Neural cell (in vitro differentiated cells): ENCODE data around the gene ALG6. TPM values are rescaled to one million over a fixed set of nuclear protein-coding genes. Genes with fewer than 3 reads are reported as not detected.

Experiments used
- H2AFZ ChIP-seq: fragments of 200-600, 300-800 bp; sonication (generic), shearing (Covaris generic); 2 replicates; pipeline ENCODE4 v1.6.0; 2014; ENCODE audit warnings: low read depth, mild to moderate bottlenecking, antibody characterized with exemption, low read length, moderate library complexity
- H3F3A ChIP-seq: fragments of 200-600 bp; shearing (Covaris generic); 2 replicates; pipeline ENCODE4 v1.6.1; 2016; ENCODE audit warnings: mild to moderate bottlenecking, moderate library complexity, mixed read lengths, antibody characterized with exemption, low read length; ENCODE audit not compliant: insufficient read depth, poor library complexity, severe bottlenecking
- H3K27ac ChIP-seq: fragments of 200-600, 300-800 bp; sonication (generic), shearing (Covaris generic); 2 replicates; pipeline ENCODE4 v1.5.1; 2014; ENCODE audit warnings: mild to moderate bottlenecking, low read length, moderate library complexity
- H3K27me3 ChIP-seq: fragments of 300-800, 200-600 bp; sonication (generic), shearing (Covaris generic); 2 replicates; pipeline ENCODE4 v1.6.0; 2014; ENCODE audit warnings: mild to moderate bottlenecking, low read depth, low read length, moderate library complexity; ENCODE audit not compliant: insufficient read depth
- H3K36me3 ChIP-seq: fragments of 300-800, 200-600 bp; sonication (generic), shearing (Covaris generic); 2 replicates; pipeline ENCODE4 v1.5.1; 2014; ENCODE audit warnings: mild to moderate bottlenecking, antibody characterized with exemption, low read length, moderate library complexity; ENCODE audit not compliant: insufficient read depth
- H3K4me2 ChIP-seq: fragments of 300-800, 200-600 bp; sonication (generic), shearing (Covaris generic); 2 replicates; pipeline ENCODE4 v1.6.0; 2014; ENCODE audit warnings: mild to moderate bottlenecking, low read length
- H3K4me3 ChIP-seq: fragments of 300-800, 200-600 bp; sonication (generic), shearing (Covaris generic); 2 replicates; pipeline ENCODE4 v1.5.1; 2014; ENCODE audit warnings: mild to moderate bottlenecking, low read length, moderate library complexity
- H3K79me2 ChIP-seq: fragments of 200-600 bp; shearing (Covaris generic); replicated peaks from 2 replicates; pipeline ENCODE4 v1.6.0; 2014; ENCODE audit warnings: mild to moderate bottlenecking, low read length, moderate library complexity; ENCODE audit not compliant: insufficient read depth
- H3K9ac ChIP-seq: fragments of 300-800, 200-600 bp; sonication (generic), shearing (Covaris generic); 2 replicates; pipeline ENCODE4 v1.6.1; 2016; ENCODE audit warnings: mild to moderate bottlenecking, low read length, mixed read lengths
- H3K9me2 ChIP-seq: fragments of 200-600 bp; shearing (Covaris generic); 2 replicates; pipeline ENCODE4 v1.6.1; 2016; ENCODE audit warnings: mild to moderate bottlenecking, low read length, mixed read lengths; ENCODE audit not compliant: insufficient read depth
- H3K9me3 ChIP-seq: fragments of 200-600, 300-800 bp; sonication (generic), shearing (Covaris generic); 2 replicates; pipeline ENCODE4 v1.6.1; 2016; ENCODE audit warnings: mild to moderate bottlenecking, mixed run types, low read length, moderate library complexity, mixed read lengths
- H4K20me1 ChIP-seq: fragments of 200-600 bp; shearing (Covaris generic); 2 replicates; pipeline ENCODE4 v1.6.1; 2016; ENCODE audit warnings: mild to moderate bottlenecking, mixed run types; ENCODE audit not compliant: insufficient read depth
- EP300 ChIP-seq: fragments of 450-650 bp; conservative IDR thresholded peaks from 2 replicates; pipeline ENCODE4 v1.6.1; 2014; ENCODE audit warnings: antibody characterized with exemption, mild to moderate bottlenecking, moderate library complexity; ENCODE audit not compliant: poor library complexity, severe bottlenecking
- EZH2 ChIP-seq: fragments of 200-600, 300-800 bp; shearing (Covaris generic), sonication (generic); IDR thresholded peaks from 2 replicates; pipeline ENCODE4 v1.6.1; 2014; ENCODE audit warnings: antibody characterized with exemption, low read length, borderline replicate concordance, mild to moderate bottlenecking; ENCODE audit not compliant: insufficient read depth, poor library complexity, severe bottlenecking
- MXI1 ChIP-seq: fragments of 450-650 bp; conservative IDR thresholded peaks from 2 replicates; pipeline ENCODE4 v1.6.1; 2014; ENCODE audit warnings: antibody characterized with exemption, mild to moderate bottlenecking; ENCODE audit not compliant: poor library complexity, severe bottlenecking
- POLR2AphosphoS5 ChIP-seq: IDR thresholded peaks from 2 replicates; pipeline ENCODE4 v1.6.1; 2012
- RAD21 ChIP-seq: fragments of 450-650 bp; conservative IDR thresholded peaks from 2 replicates; pipeline ENCODE4 v1.6.1; 2014; ENCODE audit warnings: antibody characterized with exemption, mild to moderate bottlenecking, moderate library complexity
- REST ChIP-seq: IDR thresholded peaks from 2 replicates; pipeline ENCODE4 v1.6.1; 2012; ENCODE audit warnings: borderline replicate concordance
- SMC3 ChIP-seq: fragments of 450-650 bp; conservative IDR thresholded peaks from 2 replicates; pipeline ENCODE4 v1.6.1; 2014; ENCODE audit warnings: antibody characterized with exemption, mild to moderate bottlenecking, moderate library complexity; ENCODE audit not compliant: poor library complexity
- TAF1 ChIP-seq: IDR thresholded peaks from 2 replicates; pipeline ENCODE4 v1.6.1; 2012; ENCODE audit warnings: low read depth
- polyA plus RNA-seq: library from polyadenylated mRNA; depleted of rRNA; stranded (reverse); fragments of >200 nt; gene quantifications from 2 replicates; pipeline ENCODE4 v1.2.3, GENCODE V29; 2014
- TF ChIP-seq, protein P1 (sequence below): fragments of 450-650 bp; IDR thresholded peaks from 2 replicates; pipeline ENCODE4 v1.5.1; 2014; ENCODE audit warnings: antibody characterized with exemption, mild to moderate bottlenecking, moderate library complexity; ENCODE audit not compliant: poor library complexity, severe bottlenecking

The ALG6 gene
- polyA plus RNA-seq, 1 donor from 2014 or later: 46.8 TPM

GRCh38 chr1:63322944-63323864 is 44.2 kb upstream of the ALG6 start:
- Histone ChIP-seq H3K27ac (no peak overlapping the region), H3K9me3 (no peaks in the 10 kb centered on the region), H3K27me3 (peaks cover 98% of the 10 kb centered on the region), H2AFZ (no peak overlapping the region), H3K4me2 (no peak overlapping the region), H3K79me2 (no peaks in the 10 kb centered on the region), H3K9me2 (no peaks in the 10 kb centered on the region), H3F3A (no peaks in the 10 kb centered on the region), H3K4me3 (peak overlapping the region; percentile 58), H3K9ac (no peak overlapping the region), H3K36me3 (no peaks in the 10 kb centered on the region), H4K20me1 (no peaks in the 10 kb centered on the region)
- TF ChIP-seq EZH2 (peak; percentile 100), REST (no peak), TAF1 (no peak), POLR2AphosphoS5 (peak; percentile 24), RAD21 (no peak), MXI1 (no peak), SMC3 (peak; percentile 39), EP300 (no peak)
- TF ChIP-seq, protein P1, sequence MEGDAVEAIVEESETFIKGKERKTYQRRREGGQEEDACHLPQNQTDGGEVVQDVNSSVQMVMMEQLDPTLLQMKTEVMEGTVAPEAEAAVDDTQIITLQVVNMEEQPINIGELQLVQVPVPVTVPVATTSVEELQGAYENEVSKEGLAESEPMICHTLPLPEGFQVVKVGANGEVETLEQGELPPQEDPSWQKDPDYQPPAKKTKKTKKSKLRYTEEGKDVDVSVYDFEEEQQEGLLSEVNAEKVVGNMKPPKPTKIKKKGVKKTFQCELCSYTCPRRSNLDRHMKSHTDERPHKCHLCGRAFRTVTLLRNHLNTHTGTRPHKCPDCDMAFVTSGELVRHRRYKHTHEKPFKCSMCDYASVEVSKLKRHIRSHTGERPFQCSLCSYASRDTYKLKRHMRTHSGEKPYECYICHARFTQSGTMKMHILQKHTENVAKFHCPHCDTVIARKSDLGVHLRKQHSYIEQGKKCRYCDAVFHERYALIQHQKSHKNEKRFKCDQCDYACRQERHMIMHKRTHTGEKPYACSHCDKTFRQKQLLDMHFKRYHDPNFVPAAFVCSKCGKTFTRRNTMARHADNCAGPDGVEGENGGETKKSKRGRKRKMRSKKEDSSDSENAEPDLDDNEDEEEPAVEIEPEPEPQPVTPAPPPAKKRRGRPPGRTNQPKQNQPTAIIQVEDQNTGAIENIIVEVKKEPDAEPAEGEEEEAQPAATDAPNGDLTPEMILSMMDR: peak; percentile 45

- Histone ChIP-seq H3K4me3 (peak overlapping the region; percentile 58), H3K9me3 (no peaks in the 10 kb centered on the region), H3K27me3 (peaks cover 98% of the 10 kb centered on the region), H3F3A (no peaks in the 10 kb centered on the region), H4K20me1 (no peaks in the 10 kb centered on the region), H3K9me2 (no peaks in the 10 kb centered on the region), H2AFZ (no peak overlapping the region), H3K9ac (no peak overlapping the region), H3K79me2 (no peaks in the 10 kb centered on the region), H3K27ac (no peak overlapping the region), H3K4me2 (no peak overlapping the region), H3K36me3 (no peaks in the 10 kb centered on the region)
- TF ChIP-seq TAF1 (no peak), EP300 (no peak), POLR2AphosphoS5 (peak; percentile 25), REST (no peak), RAD21 (no peak), EZH2 (peak; percentile 99)
- TF ChIP-seq, protein P1: peak; percentile 2
Measured at GRCh38 chr1:63323865-63324778, 43.3 kb upstream of the ALG6 start.
